H9 (cell line): ENCODE data around the gene MOBP. TPM values are rescaled to one million over a fixed set of nuclear protein-coding genes. Genes with fewer than 3 reads are reported as not detected.
A peak's percentile ranks its signal among the peaks of the same experiment; 100 is the strongest.
"Not testable (repeated sequence)": the region's sequence is repeated elsewhere in the genome, so short reads cannot be mapped to it uniquely, and the experiment has no call there.

Source experiments
- DNase-seq: peaks from one replicate; pipeline ENCODE4 v3.0.0-alpha.2; 2017
- H2AFZ ChIP-seq: one replicate; pipeline ENCODE4 v1.6.1; 2013; ENCODE audit warnings: mild to moderate bottlenecking, low read length, control low read depth, moderate library complexity
- H2AK5ac ChIP-seq: 2 replicates; pipeline ENCODE4 v1.6.1; 2013; ENCODE audit warnings: low read length, control low read depth, mixed read lengths; ENCODE audit not compliant: insufficient read length
- H2BK120ac ChIP-seq: one replicate; pipeline ENCODE4 v1.6.1; 2013; ENCODE audit warnings: low read depth, mild to moderate bottlenecking, low read length, control low read depth, inconsistent platforms; ENCODE audit not compliant: poor library complexity, severe bottlenecking
- H2BK12ac ChIP-seq: 2 replicates; pipeline ENCODE4 v1.6.1; 2013; ENCODE audit warnings: low read length, control low read depth, mixed read lengths, low read depth; ENCODE audit not compliant: insufficient read length
- H2BK15ac ChIP-seq: 2 replicates; pipeline ENCODE4 v1.6.1; 2013; ENCODE audit warnings: low read depth, low read length, control low read depth
- H2BK20ac ChIP-seq: one replicate; pipeline ENCODE4 v1.6.1; 2013; ENCODE audit warnings: low read depth, mild to moderate bottlenecking, low read length, control low read depth, inconsistent platforms; ENCODE audit not compliant: poor library complexity, severe bottlenecking
- H2BK5ac ChIP-seq: 2 replicates; pipeline ENCODE4 v1.6.1; 2013; ENCODE audit warnings: low read length, control low read depth, mixed read lengths; ENCODE audit not compliant: insufficient read length
- H3K14ac ChIP-seq: 2 replicates; pipeline ENCODE4 v1.6.1; 2013; ENCODE audit warnings: low read length, control low read depth; ENCODE audit not compliant: insufficient read depth
- H3K18ac ChIP-seq: 2 replicates; pipeline ENCODE4 v1.6.1; 2013; ENCODE audit warnings: low read depth, mild to moderate bottlenecking, mixed read lengths, low read length, control low read depth; ENCODE audit not compliant: insufficient read length
- H3K23ac ChIP-seq: 2 replicates; pipeline ENCODE4 v1.6.1; 2013; ENCODE audit warnings: low read length, control low read depth, mixed read lengths, low read depth; ENCODE audit not compliant: insufficient read length
- H3K23me2 ChIP-seq: 2 replicates; pipeline ENCODE4 v1.6.1; 2013; ENCODE audit warnings: low read depth, mild to moderate bottlenecking, mixed read lengths, low read length, control low read depth; ENCODE audit not compliant: insufficient read length, poor library complexity, severe bottlenecking
- H3K27ac ChIP-seq: 2 replicates; pipeline ENCODE4 v1.5.1; 2013; ENCODE audit warnings: low read length, control low read depth, mixed read lengths, low read depth; ENCODE audit not compliant: insufficient read length
- H3K27me3 ChIP-seq: 2 replicates; pipeline ENCODE4 v1.6.1; 2013; ENCODE audit warnings: low read length, control low read depth, inconsistent platforms; ENCODE audit not compliant: insufficient read depth
- H3K4ac ChIP-seq: 2 replicates; pipeline ENCODE4 v1.6.1; 2013; ENCODE audit warnings: low read depth, mild to moderate bottlenecking, control low read depth, inconsistent platforms, low read length, moderate library complexity
- H3K4me1 ChIP-seq: 2 replicates; pipeline ENCODE4 v1.6.1; 2013; ENCODE audit warnings: low read length, control low read depth, inconsistent platforms; ENCODE audit not compliant: insufficient read depth
- H3K4me2 ChIP-seq: 2 replicates; pipeline ENCODE4 v1.6.1; 2013; ENCODE audit warnings: low read length, control low read depth, mixed read lengths; ENCODE audit not compliant: insufficient read length, insufficient read depth
- H3K56ac ChIP-seq: 2 replicates; pipeline ENCODE4 v1.6.1; 2013; ENCODE audit warnings: low read depth, mild to moderate bottlenecking, mixed read lengths, low read length, control low read depth; ENCODE audit not compliant: insufficient read length
- H3K79me1 ChIP-seq: 2 replicates; pipeline ENCODE4 v1.6.1; 2013; ENCODE audit warnings: low read depth, mild to moderate bottlenecking, moderate library complexity, low read length, control low read depth, inconsistent platforms; ENCODE audit not compliant: insufficient read depth, poor library complexity, severe bottlenecking
- H3K79me2 ChIP-seq: 2 replicates; pipeline ENCODE4 v1.6.1; 2013; ENCODE audit warnings: low read length, control low read depth, inconsistent platforms; ENCODE audit not compliant: insufficient read depth
- H3K9ac ChIP-seq: 2 replicates; pipeline ENCODE4 v1.6.1; 2013; ENCODE audit warnings: low read length, control low read depth, mixed read lengths; ENCODE audit not compliant: insufficient read length; ENCODE audit errors: extremely low read depth
- H3K9me3 ChIP-seq: one replicate; pipeline ENCODE4 v1.6.1; 2013; ENCODE audit warnings: low read depth, low read length, inconsistent platforms; ENCODE audit not compliant: control insufficient read depth
- H3T11ph ChIP-seq: one replicate; pipeline ENCODE4 v1.6.1; 2013; ENCODE audit warnings: mild to moderate bottlenecking, low read length, control low read depth, inconsistent platforms
- H4K20me1 ChIP-seq: one replicate; pipeline ENCODE4 v1.6.1; 2013; ENCODE audit not compliant: control insufficient read depth, insufficient read length, insufficient read depth
- H4K5ac ChIP-seq: 2 replicates; pipeline ENCODE4 v1.6.1; 2013; ENCODE audit warnings: low read depth, mild to moderate bottlenecking, mixed read lengths, low read length, control low read depth; ENCODE audit not compliant: insufficient read length
- H4K8ac ChIP-seq: replicated peaks from 2 replicates; pipeline ENCODE4 v1.6.1; 2013; ENCODE audit warnings: low read length, control low read depth, mixed read lengths, low read depth; ENCODE audit not compliant: insufficient read length
- H4K91ac ChIP-seq: 2 replicates; pipeline ENCODE4 v1.6.1; 2013; ENCODE audit warnings: low read depth, mild to moderate bottlenecking, moderate library complexity, mixed read lengths, low read length, control low read depth; ENCODE audit not compliant: insufficient read length
- H3K27ac Mint-ChIP-seq, 3 experiments: 2 replicates in 2 of 3; 3 replicates in 1 of 3; pipeline ENCODE4 v1.8.0; 2020 to 2021; ENCODE audit warnings: mixed read lengths in 3 of 3, mild to moderate bottlenecking in 1 of 3, moderate library complexity in 1 of 3
- H3K27me3 Mint-ChIP-seq: 2 replicates; pipeline ENCODE4 v1.8.0; 2021; ENCODE audit warnings: low read depth, mild to moderate bottlenecking, moderate library complexity, mixed read lengths
- H3K36me3 Mint-ChIP-seq, 3 experiments: 2 replicates in 2 of 3; 3 replicates in 1 of 3; pipeline ENCODE4 v1.8.0; 2020 to 2021; ENCODE audit warnings: low read depth in 3 of 3, mixed read lengths in 3 of 3; ENCODE audit not compliant: insufficient read depth in 1 of 3
- H3K4me1 Mint-ChIP-seq, 2 experiments: 2 replicates each; pipeline ENCODE4 v1.8.0; 2020; ENCODE audit warnings: mixed read lengths in 2 of 2
- H3K4me3 Mint-ChIP-seq, 2 experiments: 2 replicates in 1 of 2; 3 replicates in 1 of 2; pipeline ENCODE4 v1.8.0; 2020 to 2021; ENCODE audit warnings: mild to moderate bottlenecking in 2 of 2, mixed read lengths in 2 of 2, moderate library complexity in 1 of 2
- H3K9me3 Mint-ChIP-seq, 2 experiments: 2 replicates in 1 of 2; 3 replicates in 1 of 2; pipeline ENCODE4 v1.8.0; 2020; ENCODE audit warnings: mild to moderate bottlenecking in 2 of 2, mixed read lengths in 2 of 2, moderate library complexity in 1 of 2
- CTCF ChIP-seq: fragments of 200-600 bp; sonication (generic); conservative IDR thresholded peaks from 3 replicates; pipeline ENCODE4 v1.8.0; 2021; ENCODE audit warnings: antibody characterized with exemption, mild to moderate bottlenecking
- WGBS: extraction: QIAGEN DNeasy Blood & Tissue Kit; methylation state at CpG from one replicate; pipeline ENCODE4 v1.1.7; 2013; ENCODE audit warnings: missing lambda C conversion rate, low lambda C conversion rate, mixed read lengths; ENCODE audit not compliant: insufficient read length; ENCODE audit errors: extremely low coverage; 5-methylcytosine and 5-hydroxymethylcytosine counted together
- total RNA-seq: library from RNA; stranded (reverse); gene quantifications from 2 replicates; pipeline ENCODE4 v1.2.1, GENCODE V29; 2021

The MOBP gene
- total RNA-seq, 1 experiment from 2014 or later, result not detected

- Histone ChIP-seq H2BK15ac (no peak overlapping the region), H3K14ac (no peak overlapping the region), H3K9ac (no peak overlapping the region), H2AK5ac (no peak overlapping the region), H3K23ac (no peak overlapping the region), H3K18ac (no peak overlapping the region), H3K56ac (no peak overlapping the region), H2AFZ (no peak overlapping the region), H3K4me2 (no peak overlapping the region), H3K79me2 (no peaks in the 10 kb centered on the region), H2BK12ac (no peak overlapping the region), H3K79me1 (no peaks in the 10 kb centered on the region), H2BK20ac (no peak overlapping the region), H3K4ac (no peak overlapping the region), H3K27ac (no peak overlapping the region), H2BK5ac (no peak overlapping the region), H4K91ac (no peak overlapping the region), H2BK120ac (no peak overlapping the region), H3K27me3 (no peaks in the 10 kb centered on the region), H4K8ac (no peak overlapping the region), H3K4me1 (no peaks in the 10 kb centered on the region), H4K20me1 (no peaks in the 10 kb centered on the region), H4K5ac (no peak overlapping the region), H3K9me3 (no peaks in the 10 kb centered on the region), H3K23me2 (no peaks in the 10 kb centered on the region), H3T11ph (no peak overlapping the region)
- Mint-ChIP-seq H3K27ac (no peak overlapping the region), H3K4me3 (no peak overlapping the region), H3K27me3 (no peaks in the 10 kb centered on the region), H3K9me3 (no peaks in the 10 kb centered on the region), H3K4me1 (peaks cover 2% of the 10 kb centered on the region in 2 experiments; a peak in 3 of 4 replicates), H3K36me3 (no peaks in the 10 kb centered on the region)
- WGBS, result no CpG with 5 or more reads among the region's 1 CpG
- no peak for TF ChIP-seq CTCF
- DNase-seq, result no peak
Observed at GRCh38 chr3:39453134-39453533, 14.3 kb upstream of the MOBP start.

GRCh38 chr3:39453872-39454271 is 13.6 kb upstream of the MOBP start:
- not testable (repeated sequence) for H3T11ph ChIP-seq, DNase-seq, H3K23ac ChIP-seq, H2BK5ac ChIP-seq, H3K4me3 Mint-ChIP-seq, H2AK5ac ChIP-seq, H2BK20ac ChIP-seq, H3K56ac ChIP-seq, H3K23me2 ChIP-seq, H3K4me2 ChIP-seq, H3K9me3 ChIP-seq, H2AFZ ChIP-seq, H3K4ac ChIP-seq, H3K27me3 ChIP-seq, H4K20me1 ChIP-seq, H3K18ac ChIP-seq, H2BK15ac ChIP-seq, H3K79me2 ChIP-seq, H4K91ac ChIP-seq, H3K27ac ChIP-seq, H3K4me1 Mint-ChIP-seq, H3K9me3 Mint-ChIP-seq, H3K36me3 Mint-ChIP-seq, H3K9ac ChIP-seq, H2BK120ac ChIP-seq, H3K79me1 ChIP-seq, H3K4me1 ChIP-seq, H2BK12ac ChIP-seq, H3K27me3 Mint-ChIP-seq, H4K5ac ChIP-seq, H3K14ac ChIP-seq, H4K8ac ChIP-seq
- no CpG with 5 or more reads among the region's 7 CpGs for WGBS
- 0 out of 7 replicates have a peak overlapping the region, but pooled peaks of 1 of the 3 experiments have one; percentile 23 for H3K27ac Mint-ChIP-seq
